Subcutaneous adipose tissue (tissue), 4 donors: ENCODE results near the gene TKTL1. TPM values are rescaled to one million over a fixed set of nuclear protein-coding genes. Genes with fewer than 3 reads are reported as not detected.

ENCODE experiments used
- total RNA-seq, 4 donors: library from RNA; depleted of rRNA; stranded (reverse); fragments of >200 nt; gene quantifications; one replicate each; pipeline ENCODE4 v1.1.0, GENCODE V29; 2016
- TF ChIP-seq, protein P1 (sequence below): fragments of 450-650 bp; IDR thresholded peaks from one replicate; pipeline ENCODE4 v1.5.1; 2016; ENCODE audit warnings: low read depth, mild to moderate bottlenecking, control low read depth, antibody characterized with exemption, moderate library complexity

The TKTL1 gene
- total RNA-seq, 4 donors from 2014 or later, result 0.34 to 0.66 TPM; not detected in 2

GRCh38 chrX:154354516-154354915 lies 58.9 kb downstream of the TKTL1 start:
- TF ChIP-seq, protein P1, sequence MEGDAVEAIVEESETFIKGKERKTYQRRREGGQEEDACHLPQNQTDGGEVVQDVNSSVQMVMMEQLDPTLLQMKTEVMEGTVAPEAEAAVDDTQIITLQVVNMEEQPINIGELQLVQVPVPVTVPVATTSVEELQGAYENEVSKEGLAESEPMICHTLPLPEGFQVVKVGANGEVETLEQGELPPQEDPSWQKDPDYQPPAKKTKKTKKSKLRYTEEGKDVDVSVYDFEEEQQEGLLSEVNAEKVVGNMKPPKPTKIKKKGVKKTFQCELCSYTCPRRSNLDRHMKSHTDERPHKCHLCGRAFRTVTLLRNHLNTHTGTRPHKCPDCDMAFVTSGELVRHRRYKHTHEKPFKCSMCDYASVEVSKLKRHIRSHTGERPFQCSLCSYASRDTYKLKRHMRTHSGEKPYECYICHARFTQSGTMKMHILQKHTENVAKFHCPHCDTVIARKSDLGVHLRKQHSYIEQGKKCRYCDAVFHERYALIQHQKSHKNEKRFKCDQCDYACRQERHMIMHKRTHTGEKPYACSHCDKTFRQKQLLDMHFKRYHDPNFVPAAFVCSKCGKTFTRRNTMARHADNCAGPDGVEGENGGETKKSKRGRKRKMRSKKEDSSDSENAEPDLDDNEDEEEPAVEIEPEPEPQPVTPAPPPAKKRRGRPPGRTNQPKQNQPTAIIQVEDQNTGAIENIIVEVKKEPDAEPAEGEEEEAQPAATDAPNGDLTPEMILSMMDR, result no peak

DNA sequence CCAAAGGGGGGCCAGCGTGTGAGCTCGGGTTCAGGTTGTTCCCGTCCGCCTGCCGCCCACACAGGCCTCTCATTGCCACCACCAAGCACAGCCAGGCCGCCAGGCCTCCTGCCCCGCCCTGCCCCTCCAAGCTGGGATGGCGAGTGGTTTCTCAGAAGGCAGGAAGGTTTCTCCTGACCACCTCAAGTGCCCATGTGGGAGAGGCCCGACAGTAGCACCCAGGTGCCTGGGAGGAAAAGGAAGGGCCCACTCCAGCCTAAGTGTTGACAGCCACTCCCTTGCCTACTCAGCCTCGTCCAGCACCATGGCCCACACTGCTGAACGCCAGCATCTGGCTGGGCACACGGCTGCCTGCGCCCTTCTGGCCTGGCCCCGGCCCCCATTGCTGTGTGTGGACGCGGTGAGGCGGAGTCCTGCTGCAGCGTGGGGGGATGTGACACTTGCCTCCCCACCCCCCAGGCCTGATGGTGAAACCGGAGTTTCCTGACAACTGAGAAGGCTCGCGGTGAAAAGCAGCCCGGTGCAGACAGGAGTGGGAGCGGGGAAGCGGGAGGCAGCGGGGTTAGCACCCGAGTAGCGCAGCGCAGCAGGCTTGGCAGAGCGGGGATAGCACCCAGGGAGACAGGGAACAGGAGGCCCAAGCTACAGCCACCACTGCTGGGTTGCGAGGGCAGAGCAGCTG lies 59.6 kb downstream of the TKTL1 start:
- TF ChIP-seq, protein P1, result no peak

DNA sequence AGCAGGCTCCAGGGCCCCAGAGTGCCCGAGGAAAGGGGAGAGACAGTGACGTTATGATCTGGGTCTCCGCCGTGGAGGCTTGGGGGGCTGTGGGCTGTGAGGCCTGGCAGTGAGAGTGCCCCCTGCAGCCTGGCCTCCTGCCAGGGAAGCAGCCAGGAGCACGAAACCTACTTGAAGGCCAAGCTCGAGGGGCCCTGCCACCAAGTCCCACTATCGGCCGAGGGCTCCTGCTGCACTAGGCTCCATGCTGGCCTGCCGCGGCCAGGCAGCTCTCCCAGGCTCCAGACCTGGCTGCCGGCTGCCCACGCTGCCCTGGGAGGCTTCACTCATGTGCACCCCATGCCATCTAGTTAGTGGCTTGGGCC lies 60.2 kb downstream of the TKTL1 start:
- TF ChIP-seq, protein P1, result no peak

GRCh38 chrX:154356596-154356995 lies 61.0 kb downstream of the TKTL1 start:
- TF ChIP-seq, protein P1, result no peak

DNA sequence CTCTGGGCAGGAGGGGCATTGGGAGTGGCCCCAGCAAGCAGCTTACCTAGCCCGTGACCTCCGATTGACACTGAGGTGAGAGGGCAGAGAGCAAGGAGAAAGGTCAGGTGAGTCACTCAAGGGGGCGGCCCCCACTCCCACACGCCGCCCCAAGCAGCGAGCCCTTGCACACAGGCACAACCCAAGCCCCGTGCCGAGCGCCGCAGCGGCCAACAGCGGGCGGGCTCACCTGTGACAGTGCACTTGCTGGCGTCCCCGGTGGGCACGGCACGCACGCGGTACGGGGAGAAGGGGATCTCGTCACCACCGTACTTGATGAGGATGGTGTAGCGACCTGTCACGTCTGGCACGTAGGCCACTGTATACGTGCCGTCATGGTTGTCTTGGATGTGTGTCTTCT lies 61.6 kb downstream of the TKTL1 start:
- TF ChIP-seq, protein P1, result no peak

- TF ChIP-seq, protein P1, result no peak
These were observed 62.4 kb downstream of the TKTL1 start for GRCh38 chrX:154358011-154358410.

DNA sequence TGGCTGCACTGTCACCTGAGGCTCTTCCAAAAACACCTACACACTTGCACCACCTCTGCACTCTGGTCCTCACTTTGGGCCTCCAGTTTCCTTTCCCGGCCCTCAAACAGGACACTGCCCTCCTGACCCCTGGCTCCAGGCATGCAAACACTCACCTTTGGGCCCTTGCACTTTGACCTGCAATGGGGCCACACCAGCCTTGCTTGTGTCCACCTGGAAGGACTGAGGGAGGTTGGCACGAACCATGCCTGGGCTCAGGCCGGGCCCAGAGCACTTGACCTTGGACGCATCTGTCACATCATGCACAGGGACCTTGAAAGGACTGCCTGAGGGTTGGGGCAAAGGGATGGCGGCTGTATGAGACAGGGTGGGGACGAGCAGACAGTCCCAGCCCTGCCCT lies 63.2 kb downstream of the TKTL1 start:
- TF ChIP-seq, protein P1, result no peak
